Measurements from ENCODE around the gene ARHGAP28.

GRCh38 chr18:6871566-6871965 is 142.1 kb downstream of the ARHGAP28 start:
- no peak for TF ChIP-seq CTCF (IDR thresholded peaks at IDR 0.05)
- TF ChIP-seq ZFX (IDR thresholded peaks at IDR 0.05; ENCODE audit: borderline replicate concordance), result no peak

Measured in 22Rv1 (cell line).